SK-N-SH (cell line): ENCODE measurements around the gene SLC30A5. TPM values are rescaled to one million over a fixed set of nuclear protein-coding genes. Genes with fewer than 3 reads are reported as not detected.

Source experiments
- CTCF ChIA-PET: fragments of 300-600, 350-600 bp; formaldehyde crosslinking; extraction: SDS; loops from one replicate; lab custom pipeline; 2021; lab: Yijun Ruan, JAX
- POLR2A ChIA-PET: fragments of 350-600 bp; sonication (Branson Sonifier 250); formaldehyde crosslinking; extraction: SDS; loops from one replicate; lab custom pipeline; 2020; ENCODE audit warnings: antibody characterized with exemption, inconsistent platforms; lab: Yijun Ruan, JAX
- DNase-seq: peaks from one replicate; pipeline ENCODE4 v3.0.0; 2012
- H2AFZ ChIP-seq: fragments of 200-600 bp; sonication (generic); 2 replicates; pipeline ENCODE4 v1.8.1; 2016; ENCODE audit warnings: antibody characterized with exemption, mild to moderate bottlenecking, low read depth
- H3F3A ChIP-seq: fragments of 200-600 bp; sonication (generic); replicated peaks from 2 replicates; pipeline ENCODE3; 2016; ENCODE audit warnings: antibody characterized with exemption, mild to moderate bottlenecking; ENCODE audit not compliant: insufficient read depth
- H3K27ac ChIP-seq, 2 experiments: fragments of 200-500 bp in 1 of 2; fragments of 200-600 bp in 1 of 2; sonication (Bioruptor generic) in 1 of 2; sonication (generic), shearing (Covaris generic) in 1 of 2; 2 replicates each; pipeline versions ENCODE4 v1.5.1 to v1.6.1; 2014 to 2016; ENCODE audit warnings: low read depth in 2 of 2, inconsistent platforms in 1 of 2, low read length in 1 of 2, mild to moderate bottlenecking in 1 of 2, mixed read lengths in 1 of 2
- H3K27me3 ChIP-seq: fragments of 200-600 bp; sonication (generic), shearing (Covaris generic); 2 replicates; pipeline ENCODE4 v1.6.1; 2016; ENCODE audit warnings: mixed run types; ENCODE audit not compliant: insufficient read depth
- H3K36me3 ChIP-seq, 2 experiments: fragments of 200-500 bp in 1 of 2; fragments of 200-600 bp in 1 of 2; sonication (Bioruptor generic) in 1 of 2; sonication (generic) in 1 of 2; replicated peaks in 1 of 2; 2 replicates each; pipeline versions ENCODE3 to v1.5.1; 2014 to 2016; ENCODE audit warnings: low read length in 1 of 2, mild to moderate bottlenecking in 1 of 2; ENCODE audit not compliant: insufficient read depth in 2 of 2, control insufficient read depth in 1 of 2
- H3K4me1 ChIP-seq, 2 experiments: fragments of 200-500 bp in 1 of 2; fragments of 200-600 bp in 1 of 2; sonication (Bioruptor generic) in 1 of 2; sonication (generic), shearing (Covaris generic) in 1 of 2; 2 replicates each; pipeline versions ENCODE4 v1.5.1 to v1.6.1; 2014 to 2016; ENCODE audit warnings: low read depth in 1 of 2, low read length in 1 of 2, mixed run types in 1 of 2; ENCODE audit not compliant: insufficient read depth in 2 of 2, control insufficient read depth in 1 of 2
- H3K4me2 ChIP-seq: fragments of 200-600 bp; sonication (generic), shearing (Covaris generic); 2 replicates; pipeline ENCODE4 v1.6.1; 2017; ENCODE audit warnings: mixed run types
- H3K4me3 ChIP-seq, 2 experiments: fragments of 200-500 bp in 1 of 2; fragments of 200-600 bp in 1 of 2; sonication (Bioruptor generic) in 1 of 2; sonication (generic), shearing (Covaris generic) in 1 of 2; 2 replicates each; pipeline versions ENCODE4 v1.5.1 to v1.8.1; 2014 to 2016; ENCODE audit warnings: low read depth in 2 of 2, inconsistent platforms in 1 of 2, low read length in 1 of 2, mild to moderate bottlenecking in 1 of 2, mixed read lengths in 1 of 2, moderate library complexity in 1 of 2
- H3K79me2 ChIP-seq: fragments of 200-600 bp; sonication (generic); 2 replicates; pipeline ENCODE4 v1.8.1; 2017; ENCODE audit warnings: mild to moderate bottlenecking; ENCODE audit not compliant: insufficient read depth
- H3K9ac ChIP-seq: fragments of 200-600 bp; sonication (generic); 2 replicates; pipeline ENCODE4 v1.6.1; 2017; ENCODE audit warnings: mixed run types
- H3K9me2 ChIP-seq: fragments of 200-600 bp; sonication (generic); 2 replicates; pipeline ENCODE4 v1.6.1; 2017; ENCODE audit warnings: mixed run types
- H3K9me3 ChIP-seq: fragments of 200-600 bp; sonication (generic); 2 replicates; pipeline ENCODE4 v1.6.1; 2017; ENCODE audit warnings: mixed run types, mild to moderate bottlenecking, moderate library complexity
- H4K20me1 ChIP-seq: fragments of 200-600 bp; sonication (generic); 2 replicates; pipeline ENCODE4 v1.6.1; 2017; ENCODE audit warnings: mild to moderate bottlenecking, mixed run types; ENCODE audit not compliant: insufficient read depth
- CTCF ChIP-seq: fragments of 200-600 bp; sonication (generic); IDR thresholded peaks from 2 replicates; pipeline ENCODE4 v1.6.1; 2017; ENCODE audit warnings: antibody characterized with exemption, mild to moderate bottlenecking, moderate library complexity
- EP300 ChIP-seq, 2 experiments: IDR thresholded peaks; 2 replicates each; pipeline versions ENCODE4 v1.4.0 to v1.6.1; 2012; ENCODE audit warnings: borderline replicate concordance in 1 of 2, low read depth in 1 of 2, low read length in 1 of 2
- EZH2phosphoT487 ChIP-seq: fragments of 200-600 bp; sonication (generic); IDR thresholded peaks from 2 replicates; pipeline ENCODE4 v1.6.1; 2017; ENCODE audit warnings: low read depth, mixed run types, mild to moderate bottlenecking, antibody characterized with exemption, moderate library complexity, borderline replicate concordance
- FOXM1 ChIP-seq: IDR thresholded peaks from 2 replicates; pipeline ENCODE4 v1.4.0; 2012; ENCODE audit warnings: low read depth, mild to moderate bottlenecking
- GATA2 ChIP-seq: sonication (generic); formaldehyde crosslinking; IDR thresholded peaks from 2 replicates; pipeline ENCODE4 v1.5.0; 2020; ENCODE audit warnings: mild to moderate bottlenecking, missing genetic modification reagents
- MXI1 ChIP-seq: IDR thresholded peaks from 2 replicates; pipeline ENCODE4 v1.6.1; 2012; ENCODE audit warnings: mild to moderate bottlenecking, low read depth, low read length, improper control_type of control experiment
- RAD21 ChIP-seq: IDR thresholded peaks from 2 replicates; pipeline ENCODE4 v1.6.1; 2012; ENCODE audit warnings: mild to moderate bottlenecking, low read length
- RCOR1 ChIP-seq: fragments of 150-350 bp; IDR thresholded peaks from 2 replicates; pipeline ENCODE4 v1.6.1; 2017; ENCODE audit warnings: antibody characterized with exemption, low read length
- REST ChIP-seq: IDR thresholded peaks from 2 replicates; pipeline ENCODE4 v1.6.1; 2012; ENCODE audit warnings: mild to moderate bottlenecking, low read depth, low read length, moderate library complexity
- RFX5 ChIP-seq: IDR thresholded peaks from 2 replicates; pipeline ENCODE4 v1.6.1; 2012; ENCODE audit warnings: mild to moderate bottlenecking, improper control_type of control experiment, low read length
- SIN3A ChIP-seq: IDR thresholded peaks from 2 replicates; pipeline ENCODE4 v1.6.1; 2012; ENCODE audit warnings: low read depth, mild to moderate bottlenecking, low read length, moderate library complexity, borderline replicate concordance
- TCF12 ChIP-seq: IDR thresholded peaks from 2 replicates; pipeline ENCODE4 v1.4.0; 2012
- WGBS: methylation state at CpG from one replicate; pipeline ENCODE4 v1.1.6; 2017; ENCODE audit warnings: low lambda C conversion rate; 5-methylcytosine and 5-hydroxymethylcytosine counted together
- polyA plus RNA-seq, 3 experiments: library from polyadenylated mRNA; depleted of rRNA; stranded (reverse); fragments of >200 nt; gene quantifications; 2 replicates each; pipeline ENCODE4 v1.2.3, GENCODE V29; 2012
- TF ChIP-seq, protein P1 (sequence below): IDR thresholded peaks from 2 replicates; pipeline ENCODE4 v1.4.0; 2012; ENCODE audit warnings: low read depth
- TF ChIP-seq, protein P2 (sequence below): IDR thresholded peaks from 2 replicates; pipeline ENCODE4 v1.4.0; 2012; ENCODE audit warnings: low read depth, borderline replicate concordance

Gene SLC30A5
- polyA plus RNA-seq, 1 of the 3 experiments (the other 2 are of a cell fraction) = 28.5 TPM

- Histone ChIP-seq H4K20me1 (no peaks in the 10 kb centered on the region), H3K4me2 (no peak overlapping the region), H3K79me2 (no peaks in the 10 kb centered on the region), H3K4me3 (no peak overlapping the region), H3K9ac (no peak overlapping the region), H3F3A (peaks cover 10% of the 10 kb centered on the region), H3K27me3 (no peaks in the 10 kb centered on the region), H3K27ac (no peak overlapping the region), H3K4me1 (no peaks in the 10 kb centered on the region; a peak in 1 of 4 replicates), H3K9me2 (no peaks in the 10 kb centered on the region), H3K9me3 (no peaks in the 10 kb centered on the region), H3K36me3 (peaks cover 49 to 76% of the 10 kb centered on the region in 2 experiments), H2AFZ (no peak overlapping the region)
- no peak for TF ChIP-seq RCOR1
- TF ChIP-seq, protein P1, sequence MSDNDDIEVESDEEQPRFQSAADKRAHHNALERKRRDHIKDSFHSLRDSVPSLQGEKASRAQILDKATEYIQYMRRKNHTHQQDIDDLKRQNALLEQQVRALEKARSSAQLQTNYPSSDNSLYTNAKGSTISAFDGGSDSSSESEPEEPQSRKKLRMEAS = no peak
- WGBS = 95% methylated on average over 3 of the region's 3 CpGs
- POLR2A ChIA-PET = no interaction called here
- CTCF ChIA-PET = interaction anchor here (0.9 to 1.6 kb wide), 3 partner anchors 22 to 866 kb away, joined by 3 to 4 read pairs (median 3); partner anchors contain the start of gene SLC30A5
- no peak for DNase-seq
Observed at GRCh38 chr5:69115526-69115925, 21.7 kb downstream of the SLC30A5 start.

DNA sequence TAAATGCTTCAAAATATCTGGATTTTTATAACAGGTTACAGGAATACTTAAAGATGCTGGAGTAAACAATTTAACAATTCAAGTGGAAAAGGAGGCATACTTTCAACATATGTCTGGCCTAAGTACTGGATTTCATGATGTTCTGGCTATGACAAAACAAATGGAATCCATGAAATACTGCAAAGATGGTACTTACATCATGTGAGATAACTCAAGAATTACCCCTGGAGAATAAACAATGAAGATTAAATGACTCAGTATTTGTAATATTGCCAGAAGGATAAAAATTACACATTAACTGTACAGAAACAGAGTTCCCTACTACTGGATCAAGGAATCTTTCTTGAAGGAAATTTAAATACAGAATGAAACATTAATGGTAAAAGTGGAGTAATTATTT lies 35.6 kb downstream of the SLC30A5 start:
- H3K27ac ChIP-seq = peak overlapping the region in 1 of 2 experiments; percentile 47; a peak in 2 of 4 replicates
- ChIA-PET CTCF (no interaction called here), POLR2A (no interaction called here)
- H3K4me2 ChIP-seq = no peak overlapping the region
- no peak overlapping the region for H2AFZ ChIP-seq
- H3K79me2 ChIP-seq = peaks cover 4% of the 10 kb centered on the region; the same call in 1 of the 2 replicates
- H3K36me3 ChIP-seq = peaks cover 32 to 56% of the 10 kb centered on the region in 2 experiments
- H3K4me1 ChIP-seq = no peaks in the 10 kb centered on the region
- TF ChIP-seq FOXM1 (no peak), EP300 (IDR thresholded peaks at IDR 0.05; ENCODE audit: borderline replicate concordance in 1 of 2, low read depth in 1 of 2, low read length in 1 of 2) (no peak), REST (no peak), RCOR1 (no peak)
- H3K9ac ChIP-seq = no peak overlapping the region
- no peaks in the 10 kb centered on the region for H3K27me3 ChIP-seq
- no peaks in the 10 kb centered on the region for H3K9me3 ChIP-seq
- H3K9me2 ChIP-seq = no peaks in the 10 kb centered on the region
- no peak for DNase-seq
- no peak overlapping the region for H3K4me3 ChIP-seq
- H4K20me1 ChIP-seq = no peaks in the 10 kb centered on the region
- peaks cover 30% of the 10 kb centered on the region for H3F3A ChIP-seq

DNA sequence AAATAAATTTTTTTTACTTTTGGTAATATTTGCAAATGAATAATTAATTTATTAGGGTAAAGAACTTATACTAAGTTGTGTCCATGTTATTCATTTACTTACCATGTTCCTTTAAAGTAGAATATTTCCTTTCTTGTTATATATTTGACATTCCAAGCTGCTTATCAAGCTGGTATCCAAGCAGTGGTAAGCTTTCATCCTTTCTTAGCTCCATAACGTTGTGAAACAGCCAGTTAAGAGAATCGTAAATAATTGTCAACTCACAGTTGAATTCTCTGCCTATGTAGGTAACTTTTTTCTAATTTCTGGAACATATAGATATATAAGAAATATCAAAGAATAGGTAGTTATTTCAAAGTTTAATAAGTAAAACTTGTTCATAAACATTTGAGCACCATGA lies 36.4 kb downstream of the SLC30A5 start:
- Histone ChIP-seq H3K4me3 (no peak overlapping the region), H3K27ac (no peak overlapping the region), H3K36me3 (peaks cover 32 to 47% of the 10 kb centered on the region in 2 experiments), H3F3A (peaks cover 30% of the 10 kb centered on the region), H4K20me1 (no peaks in the 10 kb centered on the region), H3K9ac (no peak overlapping the region), H3K4me1 (no peaks in the 10 kb centered on the region), H3K27me3 (no peaks in the 10 kb centered on the region), H2AFZ (no peak overlapping the region), H3K79me2 (peaks cover 4% of the 10 kb centered on the region; the same call in 1 of the 2 replicates), H3K9me2 (no peaks in the 10 kb centered on the region), H3K9me3 (no peaks in the 10 kb centered on the region), H3K4me2 (no peak overlapping the region)
- WGBS = 73% methylated on average over 2 of the region's 2 CpGs
- POLR2A ChIA-PET = no interaction called here
- DNase-seq = no peak
- CTCF ChIA-PET = no interaction called here
- TF ChIP-seq RAD21 (no peak), TCF12 (no peak), RFX5 (no peak), EZH2phosphoT487 (no peak), MXI1 (no peak), GATA2 (no peak), SIN3A (no peak), FOXM1 (no peak), CTCF (no peak)
- TF ChIP-seq, protein P2, sequence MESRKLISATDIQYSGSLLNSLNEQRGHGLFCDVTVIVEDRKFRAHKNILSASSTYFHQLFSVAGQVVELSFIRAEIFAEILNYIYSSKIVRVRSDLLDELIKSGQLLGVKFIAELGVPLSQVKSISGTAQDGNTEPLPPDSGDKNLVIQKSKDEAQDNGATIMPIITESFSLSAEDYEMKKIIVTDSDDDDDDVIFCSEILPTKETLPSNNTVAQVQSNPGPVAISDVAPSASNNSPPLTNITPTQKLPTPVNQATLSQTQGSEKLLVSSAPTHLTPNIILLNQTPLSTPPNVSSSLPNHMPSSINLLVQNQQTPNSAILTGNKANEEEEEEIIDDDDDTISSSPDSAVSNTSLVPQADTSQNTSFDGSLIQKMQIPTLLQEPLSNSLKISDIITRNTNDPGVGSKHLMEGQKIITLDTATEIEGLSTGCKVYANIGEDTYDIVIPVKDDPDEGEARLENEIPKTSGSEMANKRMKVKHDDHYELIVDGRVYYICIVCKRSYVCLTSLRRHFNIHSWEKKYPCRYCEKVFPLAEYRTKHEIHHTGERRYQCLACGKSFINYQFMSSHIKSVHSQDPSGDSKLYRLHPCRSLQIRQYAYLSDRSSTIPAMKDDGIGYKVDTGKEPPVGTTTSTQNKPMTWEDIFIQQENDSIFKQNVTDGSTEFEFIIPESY = no peak
